LoVo (cell line): ENCODE data around the gene ZKSCAN5.
A peak's percentile ranks its signal among the peaks of the same experiment; 100 is the strongest.
"Not testable (repeated sequence)": the region's sequence is repeated elsewhere in the genome, so short reads cannot be mapped to it uniquely, and the experiment has no call there.

Source experiments
- DNase-seq: peaks from one replicate; pipeline ENCODE4 v3.0.0-alpha.2; 2016; ENCODE audit warnings: low spot score

ZKSCAN5 gene

GRCh38 chr7:99497766-99498545 lies 6.5 kb upstream of the ZKSCAN5 start:
- no peak for DNase-seq

GRCh38 chr7:99498546-99498944 lies 5.9 kb upstream of the ZKSCAN5 start:
- DNase-seq = no peak

DNA sequence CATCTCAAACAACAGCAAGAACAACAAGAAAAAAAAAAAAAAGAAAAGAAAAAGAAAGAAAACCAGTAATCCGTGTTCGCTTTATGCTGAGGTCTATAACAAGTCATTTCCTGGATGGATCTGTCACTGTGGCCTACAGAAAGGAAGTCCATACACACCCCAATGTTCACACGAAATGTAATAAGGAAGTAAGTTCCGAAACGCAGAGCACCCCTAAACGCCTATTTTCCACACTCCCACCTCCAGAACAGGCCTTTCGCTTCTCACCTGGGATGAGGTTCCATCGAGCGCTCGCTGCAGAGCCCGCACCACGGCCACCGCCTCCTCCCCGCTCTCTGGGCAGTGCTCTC lies 5.1 kb upstream of the ZKSCAN5 start:
- no peak for DNase-seq

DNA sequence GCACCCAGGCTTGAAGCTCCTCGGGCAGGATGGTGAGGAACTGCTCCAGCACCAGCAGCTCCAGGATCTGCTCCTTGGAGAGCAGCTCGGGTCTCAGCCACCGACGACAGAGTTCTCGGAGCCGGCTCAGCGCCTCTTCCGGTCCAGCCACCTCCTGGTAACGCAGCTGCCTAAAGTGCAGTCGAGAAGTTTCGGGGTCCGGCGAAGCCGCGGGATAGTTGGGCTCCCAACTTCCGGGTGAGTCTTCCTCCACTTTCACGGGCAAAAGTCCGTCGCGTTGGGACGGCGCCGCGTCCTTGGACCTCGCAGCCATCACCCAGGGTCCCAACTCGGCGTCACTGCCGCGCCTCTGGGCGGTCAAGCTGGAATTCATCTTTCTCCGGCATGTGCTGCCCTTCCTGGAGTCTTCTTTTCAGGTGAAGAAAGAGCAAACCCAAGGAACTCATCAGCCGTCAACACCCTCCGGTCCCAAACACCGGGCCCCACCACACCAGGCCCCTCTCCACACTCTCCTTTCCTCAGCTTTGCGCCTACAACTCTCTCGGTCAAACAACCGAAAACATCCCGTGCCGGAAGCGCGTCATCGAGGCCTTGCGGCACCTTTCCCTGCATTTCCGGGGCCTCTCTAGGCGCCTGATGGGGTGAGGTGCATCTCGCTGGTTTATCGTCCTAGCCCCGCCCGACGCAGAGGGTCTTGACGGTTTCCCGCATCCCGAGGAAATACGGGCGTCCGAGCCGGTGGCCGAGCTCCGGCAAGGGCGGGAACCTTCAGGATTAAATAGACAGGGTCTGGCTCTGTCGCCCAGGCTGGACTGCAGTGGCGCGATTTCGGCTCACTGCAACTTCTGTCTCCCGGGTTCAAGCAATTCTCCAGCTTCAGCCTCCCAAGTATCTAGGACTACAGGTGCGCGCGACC lies 4.5 kb upstream of the ZKSCAN5 start, which contains the start of gene ZNF394:
ZNF394 (minus strand) TSS at position 561 of the 916 bp plus-strand sequence; CDS start at position 373, 188 bp downstream.
- DNase-seq = peak; percentile 93

DNA sequence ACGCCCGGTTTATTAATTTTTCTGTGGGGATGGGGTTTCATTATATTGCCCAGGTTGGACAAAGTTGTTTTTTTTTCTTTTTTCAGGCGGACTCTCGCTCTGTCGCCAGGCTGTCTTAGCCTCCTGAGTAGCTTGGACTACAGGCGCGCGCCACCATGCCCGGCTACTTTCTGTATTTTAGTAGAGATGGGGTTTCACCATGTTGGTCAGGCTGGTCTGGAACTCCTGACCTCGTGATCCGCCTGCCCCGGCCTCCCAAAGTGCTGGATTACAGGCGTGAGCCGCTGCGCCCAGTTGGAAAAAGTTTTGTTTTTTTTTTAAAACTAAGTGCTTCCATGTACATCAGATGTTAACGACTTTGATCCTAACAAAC lies 3.8 kb upstream of the ZKSCAN5 start:
- DNase-seq = no peak

DNA sequence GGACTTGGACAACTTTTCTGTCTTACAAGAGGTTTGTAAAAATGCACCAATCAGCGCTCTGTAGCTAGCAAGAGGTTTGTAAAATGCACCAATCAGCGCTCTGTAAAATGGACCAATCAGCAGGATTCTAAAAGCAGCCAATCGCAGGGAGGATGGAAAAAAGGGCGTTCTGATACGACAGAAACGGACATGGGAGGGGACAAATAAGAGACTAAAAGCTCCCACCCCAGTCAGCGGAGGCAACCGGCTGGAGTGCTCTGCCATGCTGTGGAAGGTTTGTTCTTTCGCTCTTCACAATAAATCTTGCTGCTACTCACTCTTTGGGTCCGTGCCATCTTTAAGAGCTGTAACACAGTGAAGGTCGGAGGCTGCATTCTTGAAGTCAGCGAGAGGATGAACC lies 3.2 kb upstream of the ZKSCAN5 start:
- not testable (repeated sequence) for DNase-seq

DNA sequence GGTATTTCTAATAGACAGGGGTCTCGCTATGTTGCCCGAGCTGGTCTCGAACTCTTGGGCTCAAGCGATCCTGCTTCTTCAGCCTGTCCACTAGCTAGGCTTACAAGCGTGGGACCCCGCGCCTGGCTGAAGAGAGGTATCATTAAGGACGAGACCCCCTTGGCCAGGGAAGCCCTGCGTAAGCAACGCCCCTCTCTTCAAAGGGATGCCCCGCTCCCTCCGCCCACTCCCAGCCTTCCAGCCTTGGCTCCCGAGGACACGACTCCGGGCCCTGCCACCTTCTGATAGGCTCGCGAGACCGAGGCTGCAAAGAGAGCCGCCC lies 220 bp upstream of the ZKSCAN5 start:
- no peak for DNase-seq

DNA sequence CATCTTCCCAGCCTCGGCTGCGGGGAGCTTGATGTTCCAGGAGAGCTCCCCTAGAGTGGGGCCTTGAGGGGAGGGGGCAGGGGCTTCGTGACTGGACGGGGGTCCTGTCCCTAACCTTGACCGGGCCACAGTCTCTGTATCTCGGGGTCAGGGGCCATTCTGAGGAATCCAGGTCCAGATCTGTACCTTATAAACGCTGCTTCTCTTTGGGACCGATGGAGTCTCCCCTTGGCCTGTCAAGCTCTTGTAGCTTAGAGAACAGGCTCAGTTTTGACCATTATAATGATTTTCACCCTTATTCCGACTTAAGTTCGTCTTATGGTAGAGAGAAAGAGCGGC lies 831 bp downstream of the ZKSCAN5 start:
- DNase-seq = no peak

- DNase-seq = no peak
These were observed 9.6 kb downstream of the ZKSCAN5 start for GRCh38 chr7:99514050-99514449.

GRCh38 chr7:99521399-99521798 lies 16.9 kb downstream of the ZKSCAN5 start:
- no peak for DNase-seq

DNA sequence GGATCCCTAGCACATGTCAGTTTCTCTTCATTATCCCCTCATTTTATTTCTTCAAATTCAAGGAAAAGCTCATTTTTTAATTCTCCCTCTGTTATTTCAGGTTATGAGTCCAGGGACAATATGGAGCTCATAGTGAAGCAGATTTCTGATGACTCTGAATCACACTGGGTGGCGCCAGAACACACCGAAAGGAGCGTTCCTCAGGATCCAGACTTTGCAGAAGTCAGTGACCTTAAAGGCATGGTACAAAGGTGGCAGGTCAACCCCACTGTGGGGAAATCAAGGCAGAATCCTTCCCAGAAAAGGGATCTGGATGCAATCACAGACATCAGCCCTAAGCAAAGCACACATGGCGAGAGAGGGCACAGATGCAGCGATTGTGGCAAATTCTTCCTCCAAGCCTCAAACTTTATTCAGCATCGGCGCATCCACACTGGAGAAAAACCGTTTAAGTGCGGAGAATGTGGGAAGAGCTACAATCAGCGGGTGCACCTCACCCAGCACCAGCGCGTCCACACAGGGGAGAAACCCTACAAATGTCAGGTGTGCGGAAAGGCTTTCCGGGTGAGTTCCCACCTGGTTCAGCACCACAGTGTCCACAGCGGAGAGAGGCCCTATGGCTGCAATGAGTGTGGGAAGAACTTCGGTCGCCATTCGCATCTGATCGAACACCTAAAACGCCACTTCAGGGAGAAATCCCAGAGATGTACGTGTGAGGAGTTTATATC lies 21.4 kb downstream of the ZKSCAN5 start:
- DNase-seq = no peak

GRCh38 chr7:99531354-99531765 lies 26.9 kb downstream of the ZKSCAN5 start:
- DNase-seq = no peak

- DNase-seq = no peak
These were observed 31.2 kb downstream of the ZKSCAN5 start for GRCh38 chr7:99535667-99536066.

- no peak for DNase-seq
These were observed 34.9 kb downstream of the ZKSCAN5 start for GRCh38 chr7:99539213-99539811.

DNA sequence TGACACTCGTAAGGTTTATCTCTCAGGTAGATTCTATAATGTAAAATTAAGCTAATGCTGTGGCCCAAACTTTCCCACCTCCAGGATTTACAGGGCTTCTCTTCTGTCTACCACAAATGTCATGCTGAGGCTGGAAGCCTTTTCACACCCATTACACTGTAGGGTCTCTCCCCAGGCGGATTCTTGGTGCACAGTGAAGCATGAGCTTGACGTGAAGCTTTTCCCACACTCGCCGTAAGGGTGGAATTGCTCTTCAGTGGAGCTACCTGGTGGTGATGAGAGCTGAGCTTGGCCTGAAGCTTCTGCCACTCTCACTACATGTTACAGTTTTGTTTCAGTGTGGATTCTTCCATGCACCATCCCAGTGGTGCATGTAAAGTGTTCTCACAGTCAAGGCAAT lies 36.1 kb downstream of the ZKSCAN5 start:
- no peak for DNase-seq

- DNase-seq = no peak
These were observed 36.8 kb downstream of the ZKSCAN5 start for GRCh38 chr7:99541212-99541611.

- no peak for DNase-seq
These were observed 38.7 kb downstream of the ZKSCAN5 start for GRCh38 chr7:99543081-99543671.

DNA sequence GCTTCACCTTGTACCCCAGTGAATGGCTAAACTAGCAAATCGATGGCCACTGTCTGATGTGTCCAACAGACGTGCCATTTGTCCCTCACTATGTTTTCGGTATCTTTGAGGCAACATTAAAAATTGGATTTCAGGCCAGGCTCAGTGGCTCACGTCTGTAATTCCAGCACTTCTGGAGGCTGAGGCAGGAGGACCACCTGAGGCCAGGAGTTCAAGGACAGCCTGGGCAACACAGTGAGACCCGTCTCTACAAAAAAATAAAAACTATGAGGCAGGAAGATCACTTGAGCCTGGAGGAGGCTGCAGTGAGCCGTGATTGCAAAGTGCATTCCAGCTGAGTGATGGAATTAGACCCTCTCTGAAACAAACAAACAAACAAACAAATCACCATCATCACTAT lies 39.5 kb downstream of the ZKSCAN5 start:
- DNase-seq = no peak

- DNase-seq = not testable (repeated sequence)
These were observed 40.8 kb downstream of the ZKSCAN5 start for GRCh38 chr7:99545308-99545707.

GRCh38 chr7:99549545-99549944 lies 45.1 kb downstream of the ZKSCAN5 start:
- DNase-seq = not testable (repeated sequence)

DNA sequence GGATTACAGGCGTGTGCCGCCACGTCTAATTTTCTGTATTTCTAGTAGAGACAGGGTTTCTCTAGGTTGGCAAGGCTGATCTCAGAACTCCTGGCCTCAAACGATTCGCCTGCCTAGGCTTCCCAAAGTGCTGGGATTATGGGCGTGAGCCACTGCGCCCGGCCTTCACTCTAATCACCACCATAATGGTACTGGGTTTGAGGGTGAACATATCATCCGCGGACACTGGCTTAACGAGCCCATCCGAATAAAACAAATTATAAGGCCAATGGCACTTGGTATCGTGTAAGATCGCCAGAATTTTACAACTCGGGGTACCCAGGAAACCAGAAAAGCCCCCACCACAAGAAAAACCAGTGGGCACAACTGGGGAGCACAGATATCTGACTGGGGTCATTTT lies 46.9 kb downstream of the ZKSCAN5 start:
- no peak for DNase-seq
